ENCODE data around the gene F2RL2.

Gene F2RL2

GRCh38 chr5:76622973-76623596, at the start of gene F2RL2:
TSS of gene F2RL2 (minus strand) at chr5:76623403. CDS start at chr5:76623230, 173 bp downstream.
- DNase-seq (ENCODE audit: low spot score) = no peak

GRCh38 chr5:76672242-76672641, 49.0 kb upstream of the F2RL2 start:
- DNase-seq (ENCODE audit: low spot score) = no peak

- no peak for DNase-seq (ENCODE audit: low spot score)
Observed at GRCh38 chr5:76670508-76670907, 47.3 kb upstream of the F2RL2 start.

- no peak for DNase-seq (ENCODE audit: low spot score)
Observed at GRCh38 chr5:76669245-76669644, 46.0 kb upstream of the F2RL2 start.

GRCh38 chr5:76667495-76667894, 44.3 kb upstream of the F2RL2 start:
- no peak for DNase-seq (ENCODE audit: low spot score)

- DNase-seq (ENCODE audit: low spot score) = no peak
Observed at GRCh38 chr5:76664079-76664478, 40.9 kb upstream of the F2RL2 start.

- DNase-seq (ENCODE audit: low spot score) = no peak
Observed at GRCh38 chr5:76663573-76663972, 40.4 kb upstream of the F2RL2 start.

- no peak for DNase-seq (ENCODE audit: low spot score)
Observed at GRCh38 chr5:76662521-76662920, 39.3 kb upstream of the F2RL2 start.

- DNase-seq (ENCODE audit: low spot score) = no peak
Observed at GRCh38 chr5:76660360-76660759, 37.2 kb upstream of the F2RL2 start.

- DNase-seq (ENCODE audit: low spot score) = no peak
Observed at GRCh38 chr5:76657683-76658311, 34.6 kb upstream of the F2RL2 start.

GRCh38 chr5:76657091-76657490, 33.9 kb upstream of the F2RL2 start:
- DNase-seq (ENCODE audit: low spot score) = no peak

GRCh38 chr5:76652809-76653414, 29.7 kb upstream of the F2RL2 start:
- DNase-seq (ENCODE audit: low spot score) = no peak

- DNase-seq (ENCODE audit: low spot score) = no peak
Observed at GRCh38 chr5:76649140-76649539, 25.9 kb upstream of the F2RL2 start.

GRCh38 chr5:76643371-76643770, 20.2 kb upstream of the F2RL2 start:
- DNase-seq (ENCODE audit: low spot score) = no peak

- DNase-seq (ENCODE audit: low spot score) = no peak
Observed at GRCh38 chr5:76642390-76643040, 19.3 kb upstream of the F2RL2 start.

- peak; percentile 51 for DNase-seq (ENCODE audit: low spot score)
Observed at GRCh38 chr5:76641514-76642120, 18.4 kb upstream of the F2RL2 start.

- no peak for DNase-seq (ENCODE audit: low spot score)
Observed at GRCh38 chr5:76638479-76638878, 15.3 kb upstream of the F2RL2 start.

GRCh38 chr5:76637490-76637889, 14.3 kb upstream of the F2RL2 start:
- DNase-seq (ENCODE audit: low spot score) = no peak

GRCh38 chr5:76634661-76635060, 11.5 kb upstream of the F2RL2 start:
- DNase-seq (ENCODE audit: low spot score) = no peak

GRCh38 chr5:76626738-76627137, 3.5 kb upstream of the F2RL2 start:
- no peak for DNase-seq (ENCODE audit: low spot score)

GRCh38 chr5:76625087-76625815, 2.0 kb upstream of the F2RL2 start:
- no peak for DNase-seq (ENCODE audit: low spot score)

GRCh38 chr5:76622076-76622475, 1.1 kb downstream of the F2RL2 start:
- DNase-seq (ENCODE audit: low spot score) = no peak

All from CD4-positive, alpha-beta T cell treated with Interleukin-6 at 100 ng/mL for 8 hours (primary cell).